ENCODE measurements around the gene OR10A7.
"Not testable (repeated sequence)": the region's sequence is repeated elsewhere in the genome, so short reads cannot be mapped to it uniquely, and the experiment has no call there.

The OR10A7 gene, protein sequence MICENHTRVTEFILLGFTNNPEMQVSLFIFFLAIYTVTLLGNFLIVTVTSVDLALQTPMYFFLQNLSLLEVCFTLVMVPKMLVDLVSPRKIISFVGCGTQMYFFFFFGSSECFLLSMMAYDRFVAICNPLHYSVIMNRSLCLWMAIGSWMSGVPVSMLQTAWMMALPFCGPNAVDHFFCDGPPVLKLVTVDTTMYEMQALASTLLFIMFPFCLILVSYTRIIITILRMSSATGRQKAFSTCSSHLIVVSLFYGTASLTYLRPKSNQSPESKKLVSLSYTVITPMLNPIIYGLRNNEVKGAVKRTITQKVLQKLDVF

DNA sequence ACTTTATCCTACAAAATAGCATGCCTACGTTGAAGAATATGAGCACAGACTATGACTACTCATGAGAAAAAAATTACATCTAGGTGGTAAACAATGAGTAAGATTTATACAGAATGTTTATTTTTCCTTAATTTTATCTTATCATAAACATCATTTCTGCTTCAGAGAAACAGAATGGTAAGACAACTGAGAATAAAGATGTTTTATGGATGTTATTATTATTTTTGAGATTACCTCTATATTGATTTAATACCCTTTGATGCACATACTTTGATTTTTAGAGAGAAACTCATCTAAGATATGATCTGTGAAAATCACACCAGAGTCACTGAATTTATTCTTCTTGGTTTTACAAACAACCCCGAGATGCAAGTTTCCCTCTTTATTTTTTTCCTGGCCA lies at the start of gene OR10A7:
OR10A7 (plus strand) TSS at position 301 of the 400 bp plus-strand sequence; CDS start at position 301, 0 bp downstream.
- no peak for DNase-seq

DNA sequence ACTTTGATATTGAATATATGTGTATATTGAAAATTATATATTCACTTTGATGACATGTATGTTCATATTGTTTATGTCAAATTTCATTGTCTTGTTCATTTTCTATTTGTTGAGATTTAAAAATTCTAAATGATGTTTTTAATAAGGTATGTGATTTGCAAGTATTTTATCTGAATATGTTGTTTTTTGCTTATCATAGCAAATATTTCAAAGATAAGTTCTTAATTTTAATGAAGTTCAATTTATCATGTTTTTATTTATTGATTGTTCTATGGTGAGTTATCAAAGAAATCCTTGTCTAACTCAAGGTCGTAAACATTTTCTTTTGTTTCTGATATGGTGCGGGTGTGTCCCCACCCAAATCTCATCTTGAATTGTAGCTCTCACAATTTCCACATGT lies 49.4 kb upstream of the OR10A7 start:
- DNase-seq, result no peak

DNA sequence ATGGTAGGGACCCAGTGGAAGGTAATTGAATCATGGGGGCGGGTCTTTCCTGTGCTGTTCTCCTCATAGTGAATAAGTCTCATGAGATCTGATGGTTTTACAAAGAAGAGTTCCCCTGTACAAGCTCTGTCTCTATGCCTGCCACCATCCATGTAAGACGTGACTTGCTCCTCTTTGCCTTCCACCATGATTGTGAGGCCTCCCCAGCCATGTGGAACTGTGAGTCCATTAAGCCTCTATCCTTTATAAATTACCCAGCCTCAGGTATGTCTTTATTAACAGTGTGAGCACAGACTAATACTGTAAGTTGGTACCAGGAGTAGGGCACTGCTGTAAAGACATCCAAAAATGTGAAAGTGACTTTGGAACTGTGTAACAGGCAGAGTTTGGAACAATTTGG lies 49.0 kb upstream of the OR10A7 start:
- not testable (repeated sequence) for DNase-seq

DNA sequence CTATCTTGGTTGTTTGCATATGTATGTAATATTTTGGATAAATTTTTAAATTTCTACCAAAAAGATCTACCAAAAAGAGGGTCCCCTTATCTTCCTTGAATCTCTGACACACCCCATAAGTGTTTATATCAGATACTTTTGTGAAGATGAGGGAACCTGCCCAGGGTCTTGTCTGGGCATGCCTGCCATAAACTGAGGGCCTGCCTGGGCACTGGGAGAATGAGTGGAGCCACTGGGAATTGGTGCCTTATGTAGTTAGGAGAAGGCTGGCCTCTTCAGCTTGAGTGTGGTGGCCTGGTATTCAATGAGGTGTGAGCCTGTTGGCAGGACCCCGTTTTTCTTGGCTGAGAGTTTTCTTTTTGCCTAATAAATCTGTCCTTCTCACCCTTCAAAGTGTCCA lies 48.1 kb upstream of the OR10A7 start:
- no peak for DNase-seq

DNA sequence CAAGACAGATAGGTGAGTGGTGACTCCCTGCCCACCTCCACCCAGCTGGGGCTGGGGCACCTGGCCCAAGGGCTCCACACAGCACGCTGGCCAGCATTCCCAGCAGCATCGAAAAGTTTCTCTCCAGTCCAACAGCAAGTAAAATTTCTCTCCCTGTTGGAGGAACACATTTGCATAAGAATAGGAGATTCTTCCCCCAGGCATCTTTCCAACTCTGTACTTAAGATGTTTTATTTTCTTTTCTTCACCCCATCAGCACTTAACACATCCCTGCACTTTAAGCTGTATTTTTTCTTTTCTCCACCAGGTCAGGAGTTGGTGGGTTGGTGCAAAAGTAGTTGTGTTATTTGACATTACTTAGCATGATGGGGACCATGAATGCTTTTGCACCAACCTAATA lies 47.4 kb upstream of the OR10A7 start:
- DNase-seq, result no peak

DNA sequence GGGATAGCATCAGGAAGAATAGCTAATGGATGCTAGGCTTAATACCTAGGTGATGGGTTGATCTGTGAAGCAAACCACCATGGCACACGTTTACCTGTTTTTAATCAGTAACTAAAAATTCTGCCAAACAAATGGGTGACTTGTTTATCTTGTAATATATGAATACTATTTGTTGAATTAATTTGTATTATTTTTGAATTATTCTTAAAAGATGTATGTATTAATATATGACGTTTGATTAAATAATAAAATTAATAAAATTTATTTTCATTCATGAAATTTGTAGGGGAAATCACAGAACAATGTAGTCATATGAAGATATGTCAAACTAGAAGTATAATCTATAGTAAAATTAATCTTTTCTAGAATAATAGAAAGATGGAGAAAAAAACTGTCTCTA lies 32.3 kb upstream of the OR10A7 start:
- DNase-seq, result no peak

DNA sequence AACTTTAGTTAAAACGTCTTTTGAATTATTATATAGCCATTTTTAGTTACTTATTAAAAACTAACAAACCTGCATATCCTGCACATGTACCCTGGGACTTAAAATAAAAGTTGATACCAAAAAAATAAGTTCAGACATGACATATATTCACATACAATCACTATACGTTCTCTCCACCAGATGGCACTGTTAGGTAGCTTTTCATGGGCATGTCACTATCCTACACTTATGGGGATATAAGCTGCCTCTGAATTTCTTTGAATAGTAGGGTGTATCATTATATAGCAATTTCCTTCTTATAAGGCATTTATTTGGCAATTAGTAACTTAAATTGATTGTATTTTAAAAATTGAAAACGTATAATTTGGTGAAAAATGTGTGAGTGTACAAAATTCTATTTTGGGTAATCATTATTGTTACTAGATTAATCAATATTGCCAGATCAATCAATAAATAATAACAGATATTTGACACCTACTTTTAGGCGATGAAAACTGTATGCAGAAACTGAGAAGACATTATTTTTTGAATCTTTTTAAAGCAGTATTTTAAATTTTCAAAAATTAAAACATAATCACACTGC lies 31.8 kb upstream of the OR10A7 start:
- peak; percentile 73 for DNase-seq

DNA sequence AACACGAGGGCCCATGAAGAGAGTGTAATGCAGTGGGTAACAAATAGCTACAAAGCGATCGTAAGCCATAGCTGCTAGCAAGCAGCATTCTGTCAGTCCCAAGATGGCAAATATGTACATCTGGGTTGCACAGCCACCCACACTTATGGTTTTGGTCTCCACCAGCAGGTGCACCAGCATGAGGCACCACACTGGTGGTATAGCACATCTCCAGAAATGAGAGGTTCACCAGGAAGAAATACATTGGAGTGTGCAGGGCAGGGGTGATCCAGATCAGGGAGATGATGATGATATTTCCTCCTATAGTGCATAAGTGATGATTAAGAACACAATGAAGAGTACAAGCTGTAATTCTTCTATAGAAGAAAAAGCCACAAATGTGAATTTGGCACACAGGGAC lies 26.4 kb upstream of the OR10A7 start:
- DNase-seq, result no peak

DNA sequence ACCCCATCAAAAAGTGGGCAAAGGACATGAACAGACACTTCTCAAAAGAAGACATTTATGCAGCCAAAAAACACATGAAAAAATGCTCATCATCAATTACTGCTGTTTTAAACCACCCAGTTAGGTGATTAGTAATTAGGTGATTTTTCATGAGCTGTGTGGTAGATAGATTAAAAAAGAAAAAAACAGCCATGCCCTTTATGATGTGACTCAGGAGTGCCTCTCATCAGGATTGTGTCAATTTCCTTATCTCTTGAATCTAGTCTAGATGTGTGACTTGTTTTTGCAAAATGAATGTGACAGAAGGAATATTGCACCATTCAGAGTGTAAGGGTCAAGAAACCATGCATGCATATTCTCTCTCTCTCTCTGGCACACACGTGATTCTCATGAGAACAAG lies 5.7 kb downstream of the OR10A7 start:
- no peak for DNase-seq

DNA sequence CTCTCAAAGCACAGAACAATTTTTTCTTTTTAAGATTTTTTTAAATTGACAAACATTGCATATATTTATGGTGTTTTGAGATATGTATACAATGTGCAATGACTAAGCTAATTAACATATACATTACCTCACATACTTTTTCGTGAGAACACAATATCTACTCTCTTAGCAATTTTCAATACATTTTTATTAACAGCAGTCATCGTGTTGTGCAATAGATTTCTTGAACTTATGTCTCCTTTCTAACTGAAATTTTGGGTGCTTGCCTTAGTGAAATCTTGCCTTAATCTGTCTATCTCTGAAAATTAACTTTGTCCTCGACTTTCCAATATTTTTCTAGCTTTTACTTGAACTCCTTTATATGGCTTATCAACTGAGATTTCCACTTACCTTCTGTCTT lies 6.8 kb downstream of the OR10A7 start:
- no peak for DNase-seq

DNA sequence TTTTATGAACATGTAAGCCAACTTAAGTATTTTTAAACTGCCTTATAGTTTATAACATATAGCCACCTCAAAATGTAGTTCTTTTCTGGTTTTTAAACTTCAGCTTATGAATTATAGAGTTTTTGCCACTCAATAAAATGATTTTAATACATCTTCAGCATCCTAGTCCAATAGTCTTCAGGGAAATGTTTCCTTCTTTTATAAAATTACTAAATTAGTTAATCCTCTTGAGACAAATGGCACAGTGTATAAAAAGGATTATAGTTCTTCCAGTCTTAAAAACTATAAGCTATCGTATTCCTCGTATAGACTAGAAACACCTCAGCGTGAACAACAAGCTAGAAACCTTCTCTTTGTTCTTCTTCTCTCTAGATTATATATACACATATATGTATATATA lies 23.5 kb downstream of the OR10A7 start, which contains the start of gene OR6C74:
OR6C74 (plus strand) TSS at position 301 of the 400 bp plus-strand sequence. CDS start 2,679 bp downstream, outside the sequence.
- DNase-seq, result no peak

DNA sequence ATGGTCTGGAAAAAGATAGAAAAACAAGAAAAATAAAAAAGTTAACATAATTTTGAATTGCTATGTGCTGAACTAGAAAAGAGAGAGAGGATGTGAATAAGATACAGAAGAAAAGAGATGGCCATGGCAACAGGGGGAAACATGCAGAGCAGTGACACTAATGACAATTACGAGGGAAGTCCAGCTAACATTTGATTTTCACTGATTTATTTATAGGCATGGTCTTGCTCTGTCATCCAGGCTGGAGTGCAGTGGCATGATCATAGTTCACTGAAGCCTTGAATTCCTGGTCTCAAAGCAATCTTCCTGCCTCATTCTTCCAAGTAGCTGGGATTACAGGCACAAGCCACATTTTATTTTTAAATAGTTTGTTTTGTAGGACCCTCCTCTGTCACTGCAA lies 25.3 kb downstream of the OR10A7 start:
- DNase-seq, result no peak

DNA sequence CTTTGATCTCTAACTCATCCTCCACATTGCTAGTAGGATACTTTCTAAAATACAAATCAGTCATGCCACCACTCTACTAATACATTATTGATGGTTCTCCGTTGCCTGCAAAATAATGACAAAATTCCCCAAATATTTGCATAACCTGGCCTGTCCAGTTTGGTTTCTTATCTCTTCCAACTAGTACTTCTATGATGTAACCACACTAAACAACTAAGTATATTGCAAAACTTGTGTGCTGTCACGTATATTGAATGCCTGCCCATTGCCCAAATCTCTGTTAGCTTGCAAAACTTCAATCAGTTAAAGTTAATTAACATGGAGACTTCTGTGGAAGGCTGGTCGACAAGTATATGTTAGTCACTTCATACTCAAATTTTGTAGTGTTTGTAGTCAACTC lies 30.1 kb downstream of the OR10A7 start:
- DNase-seq, result no peak

DNA sequence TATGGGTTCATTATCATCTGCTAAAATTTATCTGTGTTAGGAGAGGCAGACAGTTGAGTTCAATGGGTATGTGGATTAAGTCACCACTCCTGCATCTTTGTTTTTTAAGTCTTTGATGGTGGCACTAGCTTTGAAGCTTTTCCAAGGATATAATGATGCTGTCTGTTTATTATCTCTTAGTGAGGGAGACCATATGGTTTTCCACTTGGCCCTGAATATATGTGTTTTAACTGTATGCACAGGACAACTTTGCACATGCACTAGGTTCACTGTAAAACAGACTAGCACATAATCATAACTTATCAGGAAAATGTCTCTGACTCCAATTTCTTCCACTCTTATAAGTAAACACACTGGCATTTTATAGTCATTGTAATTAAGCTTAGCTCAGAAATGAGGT lies 32.5 kb downstream of the OR10A7 start:
- no peak for DNase-seq

DNA sequence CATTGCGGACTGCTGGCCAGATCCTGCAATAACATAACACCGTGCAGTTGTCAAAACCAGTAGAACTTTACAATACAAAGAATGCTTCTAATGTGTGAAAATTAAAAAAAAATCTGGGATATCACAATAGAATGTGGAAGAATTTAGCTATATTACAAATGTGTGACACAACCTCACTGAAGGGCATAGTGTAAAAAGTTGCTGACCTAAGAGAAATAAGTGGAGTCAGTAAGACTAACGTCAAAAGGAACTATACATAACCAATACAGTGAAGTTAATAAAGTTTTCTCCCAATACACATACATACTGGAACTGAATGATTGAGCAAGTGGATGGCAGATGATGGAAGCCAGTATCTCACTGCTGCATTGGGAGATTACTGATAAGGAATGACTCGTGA lies 36.0 kb downstream of the OR10A7 start:
- DNase-seq, result no peak

DNA sequence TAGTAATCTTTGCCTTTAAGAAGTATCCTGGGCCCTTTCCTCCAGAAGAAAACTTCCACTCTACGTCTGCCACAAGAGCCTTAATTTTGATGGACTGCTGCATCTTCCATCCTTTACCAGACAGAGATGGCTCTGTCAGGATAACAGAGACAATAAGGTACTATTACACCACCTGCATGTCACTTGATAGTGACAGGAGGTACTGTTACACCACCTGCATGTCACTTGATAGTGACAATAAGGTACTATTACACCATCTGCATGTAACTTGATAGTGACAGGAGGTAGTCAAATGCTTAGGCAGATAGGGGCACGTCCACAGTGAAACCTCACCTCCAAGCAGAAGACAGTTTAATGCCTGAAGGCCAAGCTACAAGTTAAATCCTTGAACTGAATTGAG lies 37.5 kb downstream of the OR10A7 start:
- no peak for DNase-seq
